Ovary (tissue), 3 donors: Measurements from ENCODE around the gene NUF2.

Source experiments
- EP300 ChIP-seq: sonication (generic); formaldehyde crosslinking; IDR thresholded peaks from one replicate; pipeline ENCODE4 v1.6.1; 2017; ENCODE audit warnings: antibody characterized with exemption
- POLR2A ChIP-seq: fragments of 450-650 bp; IDR thresholded peaks from one replicate; pipeline ENCODE4 v1.6.1; 2017; ENCODE audit warnings: antibody characterized with exemption, mild to moderate bottlenecking, moderate library complexity
- TF ChIP-seq, protein P1 (sequence below), 3 donors: fragments of 450-650 bp in 2 of 3; fragments of 200-600 bp in 1 of 3; IDR thresholded peaks; one replicate each; pipeline versions ENCODE4 v1.5.1 to v1.8.0; 2016 to 2022; ENCODE audit warnings: antibody characterized with exemption in 3 of 3, mild to moderate bottlenecking in 1 of 3
- donor health status: DM: no; HTN: no; CAD: no.

DNA sequence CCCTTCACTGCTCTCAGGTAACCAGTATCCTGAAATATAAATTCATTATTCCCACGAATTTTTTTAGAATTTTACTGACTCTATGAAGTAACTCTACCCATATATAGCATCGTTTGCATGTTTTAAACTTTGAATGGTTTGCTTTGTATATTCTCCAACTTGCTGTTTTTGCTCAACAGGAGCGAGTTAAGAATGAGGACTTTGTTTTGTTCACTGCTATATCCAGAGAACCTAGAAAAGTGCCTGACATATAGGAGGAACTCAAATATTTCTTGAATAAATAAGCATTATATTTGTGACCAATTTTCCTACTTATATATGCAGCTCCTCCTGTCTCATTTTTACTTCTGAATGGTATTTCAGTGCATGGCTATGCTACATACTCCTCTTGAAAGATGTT lies 43.4 kb downstream of the NUF2 start:
- TF ChIP-seq, protein P1, sequence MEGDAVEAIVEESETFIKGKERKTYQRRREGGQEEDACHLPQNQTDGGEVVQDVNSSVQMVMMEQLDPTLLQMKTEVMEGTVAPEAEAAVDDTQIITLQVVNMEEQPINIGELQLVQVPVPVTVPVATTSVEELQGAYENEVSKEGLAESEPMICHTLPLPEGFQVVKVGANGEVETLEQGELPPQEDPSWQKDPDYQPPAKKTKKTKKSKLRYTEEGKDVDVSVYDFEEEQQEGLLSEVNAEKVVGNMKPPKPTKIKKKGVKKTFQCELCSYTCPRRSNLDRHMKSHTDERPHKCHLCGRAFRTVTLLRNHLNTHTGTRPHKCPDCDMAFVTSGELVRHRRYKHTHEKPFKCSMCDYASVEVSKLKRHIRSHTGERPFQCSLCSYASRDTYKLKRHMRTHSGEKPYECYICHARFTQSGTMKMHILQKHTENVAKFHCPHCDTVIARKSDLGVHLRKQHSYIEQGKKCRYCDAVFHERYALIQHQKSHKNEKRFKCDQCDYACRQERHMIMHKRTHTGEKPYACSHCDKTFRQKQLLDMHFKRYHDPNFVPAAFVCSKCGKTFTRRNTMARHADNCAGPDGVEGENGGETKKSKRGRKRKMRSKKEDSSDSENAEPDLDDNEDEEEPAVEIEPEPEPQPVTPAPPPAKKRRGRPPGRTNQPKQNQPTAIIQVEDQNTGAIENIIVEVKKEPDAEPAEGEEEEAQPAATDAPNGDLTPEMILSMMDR (IDR thresholded peaks at IDR 0.05): no peak
- no peak for TF ChIP-seq POLR2A
- no peak for TF ChIP-seq EP300
